Measurements from ENCODE around the gene JAG1.

DNA sequence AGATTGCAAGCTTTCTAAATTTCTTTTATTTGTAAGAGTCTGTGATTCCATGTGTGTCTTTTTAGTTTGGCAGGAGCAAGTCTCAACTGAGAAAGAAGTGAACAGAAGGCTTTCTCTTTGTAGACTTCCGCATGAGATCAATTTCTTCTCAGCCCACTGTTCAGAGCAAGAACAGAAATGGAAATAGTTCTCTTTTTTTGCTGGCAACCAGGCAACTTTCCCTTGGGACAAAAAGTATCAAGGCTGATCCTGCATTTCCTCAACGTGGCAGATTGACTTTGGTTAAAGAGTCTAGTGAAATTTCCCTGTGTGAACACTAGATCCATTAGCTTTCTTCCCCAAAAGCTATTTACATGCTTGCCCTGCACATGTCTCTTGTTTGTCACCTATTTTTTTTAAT is 46.8 kb upstream of the JAG1 start:
- TF ChIP-seq, protein P1, sequence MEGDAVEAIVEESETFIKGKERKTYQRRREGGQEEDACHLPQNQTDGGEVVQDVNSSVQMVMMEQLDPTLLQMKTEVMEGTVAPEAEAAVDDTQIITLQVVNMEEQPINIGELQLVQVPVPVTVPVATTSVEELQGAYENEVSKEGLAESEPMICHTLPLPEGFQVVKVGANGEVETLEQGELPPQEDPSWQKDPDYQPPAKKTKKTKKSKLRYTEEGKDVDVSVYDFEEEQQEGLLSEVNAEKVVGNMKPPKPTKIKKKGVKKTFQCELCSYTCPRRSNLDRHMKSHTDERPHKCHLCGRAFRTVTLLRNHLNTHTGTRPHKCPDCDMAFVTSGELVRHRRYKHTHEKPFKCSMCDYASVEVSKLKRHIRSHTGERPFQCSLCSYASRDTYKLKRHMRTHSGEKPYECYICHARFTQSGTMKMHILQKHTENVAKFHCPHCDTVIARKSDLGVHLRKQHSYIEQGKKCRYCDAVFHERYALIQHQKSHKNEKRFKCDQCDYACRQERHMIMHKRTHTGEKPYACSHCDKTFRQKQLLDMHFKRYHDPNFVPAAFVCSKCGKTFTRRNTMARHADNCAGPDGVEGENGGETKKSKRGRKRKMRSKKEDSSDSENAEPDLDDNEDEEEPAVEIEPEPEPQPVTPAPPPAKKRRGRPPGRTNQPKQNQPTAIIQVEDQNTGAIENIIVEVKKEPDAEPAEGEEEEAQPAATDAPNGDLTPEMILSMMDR (IDR thresholded peaks at IDR 0.05; ENCODE audit: low read depth, low read length, poor library complexity, severe bottlenecking) = no peak
- TF ChIP-seq EZH2phosphoT487 (IDR thresholded peaks at IDR 0.05; ENCODE audit: borderline replicate concordance, low read length) = no peak

Measured in DOHH2 (cell line).